GM12878 (cell line): ENCODE results near the gene TRAPPC12. TPM values are rescaled to one million over a fixed set of nuclear protein-coding genes. Genes with fewer than 3 reads are reported as not detected.

ENCODE experiments used
- ATAC-seq: fragments of 200-7000 bp; cut with Tn5 transposase; 3 replicates; pipeline ENCODE4 v1.9.1; 2020; ENCODE audit warnings: mild to moderate bottlenecking, moderate library complexity
- BruUV-seq: library from RNA; stranded (reverse); fragments of 400-500 nt; replicated peaks from 2 replicates; lab custom pipeline; 2021; lab: Mats Ljungman, UMichigan
- CTCF ChIA-PET: fragments of 300-600 bp; sonication (Branson Sonifier 250); formaldehyde crosslinking; extraction: SDS; loops from one replicate; lab custom pipeline; 2021; ENCODE audit warnings: inconsistent platforms; lab: Yijun Ruan, JAX
- POLR2A ChIA-PET: fragments of 350-600 bp; formaldehyde crosslinking; extraction: SDS; loops from one replicate; lab custom pipeline; 2021; ENCODE audit warnings: inconsistent platforms; lab: Charles Lee
- RAD21 ChIA-PET: fragments of 300-600 bp; sonication (Branson Sonifier 250); formaldehyde crosslinking; loops from one replicate; lab custom pipeline; 2023; ENCODE audit warnings: antibody characterized with exemption; ENCODE audit not compliant: unreplicated experiment; lab: Charles Lee
- SMC1A ChIA-PET: fragments of 300-600 bp; sonication (Branson Sonifier 250); formaldehyde crosslinking; loops from one replicate; lab custom pipeline; 2023; ENCODE audit not compliant: unreplicated experiment, uncharacterized antibody; lab: Charles Lee
- DNase-seq: peaks from one replicate; pipeline ENCODE4 v3.0.0-alpha.2; 2011; ENCODE audit warnings: low read depth, low spot score
- FAIRE-seq: peaks from 3 replicates; lab custom pipeline; 2011; peaks lifted over from hg19 to GRCh38; lab: Jason Lieb, UNC
- H2AFZ ChIP-seq: 2 replicates; pipeline ENCODE4 v1.6.0; 2011; ENCODE audit warnings: low read depth, low read length, control low read depth; ENCODE audit not compliant: control insufficient read depth
- H3K27ac ChIP-seq: 2 replicates; pipeline ENCODE4 v1.5.1; 2011; ENCODE audit warnings: control low read depth; ENCODE audit not compliant: control insufficient read depth, insufficient read depth
- H3K27me3 ChIP-seq, 2 experiments: replicated peaks in 1 of 2; 2 replicates each; pipeline versions ENCODE4 v1.6.0 to v1.6.1; 2011; ENCODE audit warnings: low read length in 1 of 2; ENCODE audit not compliant: control insufficient read depth in 2 of 2, insufficient read depth in 2 of 2
- H3K36me3 ChIP-seq, 2 experiments: 2 replicates each; pipeline ENCODE4 v1.5.1; 2011; ENCODE audit warnings: low read length in 1 of 2; ENCODE audit not compliant: control insufficient read depth in 2 of 2, insufficient read depth in 2 of 2
- H3K4me1 ChIP-seq: 2 replicates; pipeline ENCODE4 v1.6.1; 2011; ENCODE audit warnings: mild to moderate bottlenecking, low read length, moderate library complexity, mixed read lengths; ENCODE audit not compliant: control insufficient read depth, insufficient read depth
- H3K4me2 ChIP-seq: 2 replicates; pipeline ENCODE4 v1.6.0; 2011; ENCODE audit warnings: control low read depth; ENCODE audit not compliant: control insufficient read depth, insufficient read depth
- H3K4me3 ChIP-seq: fragments of 200-600 bp; sonication (generic); 2 replicates; pipeline ENCODE4 v1.5.1; 2016
- H3K79me2 ChIP-seq: 2 replicates; pipeline ENCODE4 v1.6.0; 2011; ENCODE audit warnings: low read length; ENCODE audit not compliant: control insufficient read depth, insufficient read depth
- H3K9ac ChIP-seq: 2 replicates; pipeline ENCODE4 v1.8.0; 2011; ENCODE audit warnings: low read length, control low read depth, mixed read lengths; ENCODE audit not compliant: control insufficient read depth, insufficient read depth
- H3K9me3 ChIP-seq: replicated peaks from 3 replicates; pipeline ENCODE4 v1.5.1; 2011; ENCODE audit warnings: mild to moderate bottlenecking, low read length; ENCODE audit not compliant: control insufficient read depth, insufficient read depth
- H4K20me1 ChIP-seq: 2 replicates; pipeline ENCODE4 v1.6.0; 2011; ENCODE audit not compliant: control insufficient read depth, insufficient read depth
- BHLHE40 ChIP-seq, 2 experiments: fragments of 450-650 bp in 1 of 2; IDR thresholded peaks; 2 replicates each; pipeline ENCODE4 v1.6.1; 2011 to 2017; ENCODE audit warnings: low read depth in 2 of 2, borderline replicate concordance in 1 of 2, improper control_type of control experiment in 1 of 2, low read length in 1 of 2, mild to moderate bottlenecking in 1 of 2
- BRCA1 ChIP-seq: IDR thresholded peaks from 2 replicates; pipeline ENCODE4 v1.6.1; 2011; ENCODE audit warnings: low read depth, low read length, improper control_type of control experiment
- FOXK2 ChIP-seq: fragments of 450-650 bp; IDR thresholded peaks from 2 replicates; pipeline ENCODE4 v1.6.1; 2017; ENCODE audit warnings: mild to moderate bottlenecking, moderate library complexity
- GATAD2B ChIP-seq: fragments of 450-650 bp; conservative IDR thresholded peaks from 2 replicates; pipeline ENCODE4 v1.6.1; 2017; ENCODE audit warnings: low read depth, mild to moderate bottlenecking, moderate library complexity
- JUND ChIP-seq: IDR thresholded peaks from 2 replicates; pipeline ENCODE4 v1.6.1; 2012; ENCODE audit warnings: low read depth, mild to moderate bottlenecking, low read length, improper control_type of control experiment, moderate library complexity
- KDM1A ChIP-seq: fragments of 200-600 bp; sonication (generic); IDR thresholded peaks from 2 replicates; pipeline ENCODE4 v1.6.1; 2016; ENCODE audit warnings: borderline replicate concordance
- MEF2A ChIP-seq: IDR thresholded peaks from 2 replicates; pipeline ENCODE4 v1.6.1; 2011; ENCODE audit warnings: low read depth, mild to moderate bottlenecking, low read length, moderate library complexity; ENCODE audit not compliant: insufficient read depth
- NFYA ChIP-seq: IDR thresholded peaks from 2 replicates; pipeline ENCODE4 v1.6.1; 2011; ENCODE audit warnings: low read depth, mild to moderate bottlenecking, low read length, improper control_type of control experiment, borderline replicate concordance
- RUNX3 ChIP-seq: IDR thresholded peaks from 2 replicates; pipeline ENCODE4 v1.6.1; 2012; ENCODE audit warnings: low read length, inconsistent platforms
- ZBED1 ChIP-seq: IDR thresholded peaks from 2 replicates; pipeline ENCODE4 v1.6.1; 2016; ENCODE audit warnings: borderline replicate concordance
- WGBS: methylation state at CpG from one replicate; pipeline ENCODE4 v1.1.6; 2016; ENCODE audit warnings: low lambda C conversion rate; ENCODE audit not compliant: insufficient replicate concordance, insufficient coverage; ENCODE audit errors: missing lambda C conversion rate; 5-methylcytosine and 5-hydroxymethylcytosine counted together
- in situ Hi-C: fragments of 300-500 bp; cut with MboI; formaldehyde crosslinking; loops from 9 replicates; pipeline ENCODE4 v1.14.3; 2018; ENCODE audit warnings: mixed read lengths
- intact Hi-C: fragments of 100-400 bp; cut with micrococcal nuclease; formaldehyde crosslinking; loops from one replicate; pipeline ENCODE4 v1.14.2; 2022; ENCODE audit not compliant: unreplicated experiment
- polyA plus RNA-seq, 11 experiments: library from polyadenylated mRNA; depleted of rRNA in 4 of 11; unstranded in 6 of 11; stranded (reverse) in 5 of 11; fragments of >200 nt; fragmentation: Nextera tagmentation in 4 of 11; fragmentation: Illumina TruSeq in 1 of 11; extraction: Ambion mirVana in 4 of 11; extraction: Trizol in 1 of 11; gene quantifications; 1 replicate in 1 of 11; 2 replicates in 10 of 11; pipeline versions ENCODE4 v1.2.1 to v1.2.3, GENCODE V29; 2011 to 2016; ENCODE audit warnings: inconsistent platforms in 2 of 11, missing spikeins in 2 of 11, low read depth in 1 of 11
- total RNA-seq, 4 experiments: library from RNA; depleted of rRNA in 3 of 4; stranded (reverse); fragments of >200 nt in 3 of 4; fragmentation: Illumina TruSeq in 1 of 4; extraction: Trizol in 1 of 4; gene quantifications; 2 replicates each; pipeline versions ENCODE4 v1.2.1 to v1.2.3, GENCODE V29; 2013 to 2021
- TF ChIP-seq, protein P1 (sequence below): fragments of 450-650 bp; IDR thresholded peaks from 2 replicates; pipeline ENCODE4 v1.6.1; 2017; ENCODE audit warnings: mild to moderate bottlenecking, moderate library complexity
- TF ChIP-seq, protein P2 (sequence below): IDR thresholded peaks from 2 replicates; pipeline ENCODE4 v1.6.1; 2011; ENCODE audit warnings: borderline replicate concordance, low read depth, mild to moderate bottlenecking, moderate library complexity, low read length; ENCODE audit not compliant: insufficient read depth, poor library complexity, severe bottlenecking
- TF ChIP-seq, protein P3 (sequence below): IDR thresholded peaks from 2 replicates; pipeline ENCODE4 v1.6.1; 2012; ENCODE audit warnings: low read depth, low read length, improper control_type of control experiment
- TF ChIP-seq, protein P4 (sequence below): fragments of 450-650 bp; IDR thresholded peaks from 2 replicates; pipeline ENCODE4 v1.6.1; 2017; ENCODE audit warnings: low read depth, mild to moderate bottlenecking, moderate library complexity

TRAPPC12 gene
- total and polyA plus RNA-seq, 10 of the 15 experiments (the other 5 are each of a cell fraction or from before 2014, with no cell fraction given) = 8.6 to 77.1 (median 37.4) TPM

DNA sequence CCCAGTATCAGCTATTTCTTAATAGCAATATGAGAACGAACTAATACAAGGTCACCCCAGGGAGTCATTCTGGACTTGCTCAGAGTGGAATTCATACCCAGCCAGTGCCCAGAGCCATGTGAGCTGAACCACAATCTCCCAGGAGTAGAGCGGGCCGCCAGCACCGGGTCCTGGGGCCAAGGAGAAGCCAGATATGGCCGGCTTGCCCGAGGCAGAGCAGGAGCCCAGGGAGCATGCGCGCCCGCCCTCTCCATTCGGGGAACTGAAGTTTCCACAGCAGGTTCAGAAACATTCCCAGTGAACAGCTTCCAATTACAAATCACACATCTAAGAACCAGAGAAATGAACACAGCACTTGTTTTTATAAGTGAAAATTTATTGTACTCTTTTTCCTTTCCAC lies 39.4 kb upstream of the TRAPPC12 start:
- ChIA-PET SMC1A (no interaction called here), CTCF (no interaction called here), RAD21 (no interaction called here), POLR2A (no interaction called here)
- no peaks in the 10 kb centered on the region for H4K20me1 ChIP-seq
- no peaks in the 10 kb centered on the region for H3K79me2 ChIP-seq
- in situ Hi-C loops = no loop called here
- H3K9me3 ChIP-seq = no peaks in the 10 kb centered on the region; the same call in 2 of the 3 replicates
- no peak for FAIRE-seq
- intact Hi-C loops = no loop called here
- no peaks in the 10 kb centered on the region for H3K4me1 ChIP-seq
- H3K36me3 ChIP-seq = peaks cover 4 to 6% of the 10 kb centered on the region in 2 experiments; a peak in 3 of 4 replicates
- no peak for ATAC-seq
- no peak overlapping the region for H2AFZ ChIP-seq
- no peak for DNase-seq
- WGBS = 97% methylated on average over 10 of the region's 10 CpGs
- H3K27ac ChIP-seq = no peak overlapping the region
- H3K4me3 ChIP-seq = no peak overlapping the region
- BruUV-seq = no TSS peak
- H3K4me2 ChIP-seq = no peak overlapping the region
- H3K27me3 ChIP-seq = no peaks in the 10 kb centered on the region
- H3K9ac ChIP-seq = no peak overlapping the region
- TF ChIP-seq MEF2A = no peak
- no peak for TF ChIP-seq BRCA1
- TF ChIP-seq ZBED1 = no peak
- TF ChIP-seq GATAD2B = no peak
- TF ChIP-seq, protein P1, sequence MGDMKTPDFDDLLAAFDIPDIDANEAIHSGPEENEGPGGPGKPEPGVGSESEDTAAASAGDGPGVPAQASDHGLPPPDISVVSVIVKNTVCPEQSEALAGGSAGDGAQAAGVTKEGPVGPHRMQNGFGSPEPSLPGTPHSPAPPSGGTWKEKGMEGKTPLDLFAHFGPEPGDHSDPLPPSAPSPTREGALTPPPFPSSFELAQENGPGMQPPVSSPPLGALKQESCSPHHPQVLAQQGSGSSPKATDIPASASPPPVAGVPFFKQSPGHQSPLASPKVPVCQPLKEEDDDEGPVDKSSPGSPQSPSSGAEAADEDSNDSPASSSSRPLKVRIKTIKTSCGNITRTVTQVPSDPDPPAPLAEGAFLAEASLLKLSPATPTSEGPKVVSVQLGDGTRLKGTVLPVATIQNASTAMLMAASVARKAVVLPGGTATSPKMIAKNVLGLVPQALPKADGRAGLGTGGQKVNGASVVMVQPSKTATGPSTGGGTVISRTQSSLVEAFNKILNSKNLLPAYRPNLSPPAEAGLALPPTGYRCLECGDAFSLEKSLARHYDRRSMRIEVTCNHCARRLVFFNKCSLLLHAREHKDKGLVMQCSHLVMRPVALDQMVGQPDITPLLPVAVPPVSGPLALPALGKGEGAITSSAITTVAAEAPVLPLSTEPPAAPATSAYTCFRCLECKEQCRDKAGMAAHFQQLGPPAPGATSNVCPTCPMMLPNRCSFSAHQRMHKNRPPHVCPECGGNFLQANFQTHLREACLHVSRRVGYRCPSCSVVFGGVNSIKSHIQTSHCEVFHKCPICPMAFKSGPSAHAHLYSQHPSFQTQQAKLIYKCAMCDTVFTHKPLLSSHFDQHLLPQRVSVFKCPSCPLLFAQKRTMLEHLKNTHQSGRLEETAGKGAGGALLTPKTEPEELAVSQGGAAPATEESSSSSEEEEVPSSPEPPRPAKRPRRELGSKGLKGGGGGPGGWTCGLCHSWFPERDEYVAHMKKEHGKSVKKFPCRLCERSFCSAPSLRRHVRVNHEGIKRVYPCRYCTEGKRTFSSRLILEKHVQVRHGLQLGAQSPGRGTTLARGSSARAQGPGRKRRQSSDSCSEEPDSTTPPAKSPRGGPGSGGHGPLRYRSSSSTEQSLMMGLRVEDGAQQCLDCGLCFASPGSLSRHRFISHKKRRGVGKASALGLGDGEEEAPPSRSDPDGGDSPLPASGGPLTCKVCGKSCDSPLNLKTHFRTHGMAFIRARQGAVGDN = no peak
- TF ChIP-seq, protein P2, sequence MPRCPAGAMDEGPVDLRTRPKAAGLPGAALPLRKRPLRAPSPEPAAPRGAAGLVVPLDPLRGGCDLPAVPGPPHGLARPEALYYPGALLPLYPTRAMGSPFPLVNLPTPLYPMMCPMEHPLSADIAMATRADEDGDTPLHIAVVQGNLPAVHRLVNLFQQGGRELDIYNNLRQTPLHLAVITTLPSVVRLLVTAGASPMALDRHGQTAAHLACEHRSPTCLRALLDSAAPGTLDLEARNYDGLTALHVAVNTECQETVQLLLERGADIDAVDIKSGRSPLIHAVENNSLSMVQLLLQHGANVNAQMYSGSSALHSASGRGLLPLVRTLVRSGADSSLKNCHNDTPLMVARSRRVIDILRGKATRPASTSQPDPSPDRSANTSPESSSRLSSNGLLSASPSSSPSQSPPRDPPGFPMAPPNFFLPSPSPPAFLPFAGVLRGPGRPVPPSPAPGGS = no peak
- no peak for TF ChIP-seq JUND
- TF ChIP-seq BHLHE40 (IDR thresholded peaks at IDR 0.05; ENCODE audit: borderline replicate concordance in 1 of 2, low read depth in 2 of 2, low read length in 1 of 2) = no peak
- TF ChIP-seq, protein P3, sequence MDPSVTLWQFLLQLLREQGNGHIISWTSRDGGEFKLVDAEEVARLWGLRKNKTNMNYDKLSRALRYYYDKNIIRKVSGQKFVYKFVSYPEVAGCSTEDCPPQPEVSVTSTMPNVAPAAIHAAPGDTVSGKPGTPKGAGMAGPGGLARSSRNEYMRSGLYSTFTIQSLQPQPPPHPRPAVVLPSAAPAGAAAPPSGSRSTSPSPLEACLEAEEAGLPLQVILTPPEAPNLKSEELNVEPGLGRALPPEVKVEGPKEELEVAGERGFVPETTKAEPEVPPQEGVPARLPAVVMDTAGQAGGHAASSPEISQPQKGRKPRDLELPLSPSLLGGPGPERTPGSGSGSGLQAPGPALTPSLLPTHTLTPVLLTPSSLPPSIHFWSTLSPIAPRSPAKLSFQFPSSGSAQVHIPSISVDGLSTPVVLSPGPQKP = no peak
- TF ChIP-seq NFYA = no peak
- no peak for TF ChIP-seq KDM1A
- TF ChIP-seq RUNX3 = no peak
- no peak for TF ChIP-seq FOXK2
- TF ChIP-seq, protein P4, sequence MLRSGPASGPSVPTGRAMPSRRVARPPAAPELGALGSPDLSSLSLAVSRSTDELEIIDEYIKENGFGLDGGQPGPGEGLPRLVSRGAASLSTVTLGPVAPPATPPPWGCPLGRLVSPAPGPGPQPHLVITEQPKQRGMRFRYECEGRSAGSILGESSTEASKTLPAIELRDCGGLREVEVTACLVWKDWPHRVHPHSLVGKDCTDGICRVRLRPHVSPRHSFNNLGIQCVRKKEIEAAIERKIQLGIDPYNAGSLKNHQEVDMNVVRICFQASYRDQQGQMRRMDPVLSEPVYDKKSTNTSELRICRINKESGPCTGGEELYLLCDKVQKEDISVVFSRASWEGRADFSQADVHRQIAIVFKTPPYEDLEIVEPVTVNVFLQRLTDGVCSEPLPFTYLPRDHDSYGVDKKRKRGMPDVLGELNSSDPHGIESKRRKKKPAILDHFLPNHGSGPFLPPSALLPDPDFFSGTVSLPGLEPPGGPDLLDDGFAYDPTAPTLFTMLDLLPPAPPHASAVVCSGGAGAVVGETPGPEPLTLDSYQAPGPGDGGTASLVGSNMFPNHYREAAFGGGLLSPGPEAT = no peak
